Measurements from ENCODE around the gene GCC2. TPM values are rescaled to one million over a fixed set of nuclear protein-coding genes. Genes with fewer than 3 reads are reported as not detected.
"Not testable (repeated sequence)": the region's sequence is repeated elsewhere in the genome, so short reads cannot be mapped to it uniquely, and the experiment has no call there.

The GCC2 gene
- total RNA-seq, 1 experiment from 2014 or later: 18.0 TPM

DNA sequence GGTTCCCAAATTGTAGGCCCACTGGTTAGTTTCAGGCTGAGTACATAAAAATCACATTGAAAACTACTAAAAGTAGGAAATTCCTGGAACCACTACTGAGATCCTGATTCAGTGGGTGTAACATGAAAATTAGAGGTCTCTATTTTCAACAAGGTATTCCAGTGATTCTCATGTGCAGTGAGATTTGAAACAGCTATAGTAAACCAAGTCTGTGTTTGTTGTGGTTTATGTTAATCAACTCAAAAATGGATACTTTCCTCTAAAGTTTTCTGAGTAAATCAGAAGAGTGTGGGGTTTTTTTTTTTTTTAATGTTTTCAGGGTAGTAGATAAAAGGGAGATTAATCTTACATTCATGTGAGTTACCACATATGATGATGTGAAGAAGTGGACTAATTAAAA, 42.8 kb downstream of the GCC2 start:
- in situ Hi-C loops (cut with HindIII; ENCODE audit: low pct_unique_long_range_greater_than_20kb, low sequenced_read_pairs): no loop called here
- DNase-seq (ENCODE audit: low read depth): no peak

DNA sequence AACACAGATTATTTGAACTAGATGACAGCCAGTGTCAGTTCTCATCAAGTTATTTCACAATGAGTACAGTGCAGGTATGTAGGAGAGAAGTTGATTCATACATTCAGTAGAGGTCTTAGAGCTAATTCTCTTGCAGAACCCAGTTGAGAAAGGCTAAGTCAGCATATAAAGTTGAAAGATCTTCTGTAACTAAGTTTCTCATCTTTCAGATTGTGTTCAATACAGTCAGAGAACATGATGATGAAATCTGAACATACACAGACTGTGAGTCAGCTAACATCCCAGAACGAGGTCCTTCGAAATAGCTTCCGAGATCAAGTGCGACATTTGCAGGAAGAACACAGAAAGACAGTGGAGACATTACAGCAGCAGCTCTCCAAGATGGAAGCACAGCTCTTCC, 43.4 kb downstream of the GCC2 start:
- no peak for DNase-seq (ENCODE audit: low read depth)
- in situ Hi-C loops (cut with HindIII; ENCODE audit: low pct_unique_long_range_greater_than_20kb, low sequenced_read_pairs): no loop called here

DNA sequence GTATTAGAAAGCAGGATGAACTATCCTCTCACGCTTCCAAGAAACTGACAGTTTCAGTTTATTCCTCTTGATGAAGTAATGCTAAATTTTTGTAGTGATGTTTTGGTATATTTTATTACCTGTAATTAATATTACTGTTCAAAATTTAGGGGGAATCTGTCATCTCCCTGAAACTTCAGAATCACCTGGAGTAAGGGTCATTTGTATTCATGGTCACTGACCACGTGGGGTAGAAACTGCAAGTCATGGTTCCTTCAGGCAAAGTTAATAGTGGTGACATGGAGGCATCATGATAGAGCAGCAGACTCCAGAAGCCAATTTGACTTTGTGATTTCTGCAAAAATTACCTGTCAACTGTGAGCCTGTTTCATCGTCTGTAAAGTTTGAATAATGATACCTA, 47.2 kb downstream of the GCC2 start:
- in situ Hi-C loops (cut with HindIII; ENCODE audit: low pct_unique_long_range_greater_than_20kb, low sequenced_read_pairs); DNase-seq (ENCODE audit: low read depth): not testable (repeated sequence)

DNA sequence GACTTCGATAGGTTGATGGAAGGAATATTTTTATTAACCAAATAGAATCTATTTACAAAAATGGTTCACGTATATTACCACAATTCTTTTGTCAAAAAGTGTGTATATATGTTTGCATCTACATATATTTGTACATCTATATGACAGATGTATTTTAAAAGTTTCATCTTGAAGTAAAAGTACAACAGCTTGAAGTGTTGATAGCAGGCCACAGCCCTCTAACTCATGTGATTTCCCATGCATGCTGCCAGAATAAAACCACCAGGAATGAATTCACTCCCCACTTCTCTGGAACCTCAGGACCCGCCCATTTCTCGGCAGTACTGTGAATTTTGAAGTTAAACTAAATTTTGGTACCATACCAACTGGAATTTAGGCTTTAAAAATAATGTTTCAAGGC, 58.6 kb downstream of the GCC2 start:
- DNase-seq (ENCODE audit: low read depth); in situ Hi-C loops (cut with HindIII; ENCODE audit: low pct_unique_long_range_greater_than_20kb, low sequenced_read_pairs): not testable (repeated sequence)

DNA sequence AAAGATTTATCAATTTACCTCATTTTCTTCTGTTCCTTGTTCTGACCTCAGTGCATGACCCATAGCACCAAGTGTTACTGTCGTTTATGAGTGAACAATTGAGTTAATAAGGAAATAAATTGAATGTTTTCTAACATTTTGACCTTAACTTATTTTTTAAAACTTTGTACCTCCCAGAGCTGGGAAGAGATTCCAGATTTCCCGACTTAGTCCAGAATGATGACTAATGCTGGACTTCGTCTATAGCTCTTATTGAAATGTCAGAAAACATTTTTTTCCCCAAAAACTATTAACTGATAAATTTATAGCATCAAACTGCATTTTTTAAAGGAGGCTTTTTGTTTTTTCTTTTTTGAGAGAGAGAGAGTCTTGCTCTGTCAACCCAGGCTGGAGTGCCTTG, 63.4 kb downstream of the GCC2 start:
- DNase-seq (ENCODE audit: low read depth); in situ Hi-C loops (cut with HindIII; ENCODE audit: low pct_unique_long_range_greater_than_20kb, low sequenced_read_pairs): not testable (repeated sequence)

DNA sequence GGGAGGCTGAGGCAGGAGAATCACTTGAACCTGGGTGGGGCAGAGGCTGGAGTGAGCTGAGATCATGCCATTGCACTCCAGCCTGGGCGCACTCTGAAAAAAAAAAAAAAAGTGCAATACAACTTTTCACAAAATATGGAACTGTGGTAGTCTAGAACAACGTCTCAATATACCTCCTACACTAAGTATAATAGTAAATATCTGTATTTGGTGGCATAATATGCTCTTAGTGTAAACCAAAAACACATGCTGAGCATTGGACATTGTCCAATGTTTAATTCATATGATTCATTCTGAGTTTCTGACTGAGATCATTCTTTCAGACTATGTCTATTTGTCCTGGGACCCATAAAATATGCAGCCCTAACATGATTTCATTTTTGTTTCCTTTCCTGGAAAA, 65.5 kb downstream of the GCC2 start:
- in situ Hi-C loops (cut with HindIII; ENCODE audit: low pct_unique_long_range_greater_than_20kb, low sequenced_read_pairs); DNase-seq (ENCODE audit: low read depth): not testable (repeated sequence)

DNA sequence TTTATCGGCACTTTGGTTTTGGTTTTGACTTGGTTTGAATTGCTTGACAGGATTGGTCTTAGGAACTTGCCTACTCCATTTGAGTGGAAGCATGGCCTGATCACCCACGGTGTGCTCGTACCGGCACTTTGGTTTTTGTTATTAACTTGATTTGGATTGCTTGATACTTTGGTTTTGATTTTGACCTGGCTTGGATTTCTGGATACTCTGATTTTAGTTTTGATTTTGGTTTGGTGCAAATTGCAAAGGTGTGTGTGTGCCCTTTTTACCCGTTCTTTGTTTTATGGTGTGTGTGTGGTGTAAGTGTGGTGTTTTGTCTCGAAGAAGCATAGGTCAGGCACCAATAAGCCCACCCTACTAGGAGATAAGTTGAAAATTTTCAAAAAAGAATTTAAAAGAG, 75.7 kb downstream of the GCC2 start:
- in situ Hi-C loops (cut with HindIII; ENCODE audit: low pct_unique_long_range_greater_than_20kb, low sequenced_read_pairs); DNase-seq (ENCODE audit: low read depth): not testable (repeated sequence)

DNA sequence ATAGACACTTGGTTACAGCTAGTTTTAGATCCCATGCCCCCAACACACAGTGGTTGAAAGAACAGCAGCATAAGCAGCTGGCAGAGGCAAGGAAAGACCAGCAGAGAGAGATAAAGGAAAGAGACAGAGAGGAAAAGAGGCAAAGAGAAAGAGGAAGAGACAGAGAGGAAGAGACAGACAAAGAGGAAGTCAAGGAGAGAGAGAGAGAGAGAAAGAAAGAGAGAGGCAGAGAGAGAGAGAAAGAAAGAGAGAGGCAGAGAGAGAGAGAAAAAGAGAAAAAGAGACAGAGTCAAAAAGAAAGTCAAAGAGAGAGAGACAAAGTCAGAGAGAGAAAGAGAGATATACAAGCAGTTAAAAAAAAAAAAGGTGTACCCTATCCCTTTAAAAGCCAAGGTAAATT, 76.3 kb downstream of the GCC2 start:
- in situ Hi-C loops (cut with HindIII; ENCODE audit: low pct_unique_long_range_greater_than_20kb, low sequenced_read_pairs): not testable (repeated sequence)

DNA sequence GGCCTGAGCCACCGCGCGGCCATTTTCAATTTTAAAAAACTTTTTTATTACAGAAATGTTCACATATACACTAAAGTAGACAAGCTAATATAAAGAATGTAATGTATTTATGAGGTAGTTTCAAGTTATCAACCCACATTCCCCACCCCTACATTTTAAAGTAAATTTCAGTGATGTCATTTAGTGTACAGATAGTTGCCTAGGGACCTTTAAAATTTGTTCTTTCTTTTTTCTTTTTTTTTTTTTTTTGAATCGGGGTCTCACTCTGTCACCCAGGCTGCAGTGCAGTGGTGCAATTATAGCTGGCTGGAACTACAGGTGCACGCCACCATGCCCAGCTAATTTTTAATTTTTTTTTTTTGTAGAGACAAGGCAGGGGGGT, 82.7 kb downstream of the GCC2 start:
- in situ Hi-C loops (cut with HindIII; ENCODE audit: low pct_unique_long_range_greater_than_20kb, low sequenced_read_pairs): no loop called here

More for the DNA sequence above, 76.3 kb downstream of the GCC2 start:
- not testable (repeated sequence) for DNase-seq (ENCODE audit: low read depth)

DNA sequence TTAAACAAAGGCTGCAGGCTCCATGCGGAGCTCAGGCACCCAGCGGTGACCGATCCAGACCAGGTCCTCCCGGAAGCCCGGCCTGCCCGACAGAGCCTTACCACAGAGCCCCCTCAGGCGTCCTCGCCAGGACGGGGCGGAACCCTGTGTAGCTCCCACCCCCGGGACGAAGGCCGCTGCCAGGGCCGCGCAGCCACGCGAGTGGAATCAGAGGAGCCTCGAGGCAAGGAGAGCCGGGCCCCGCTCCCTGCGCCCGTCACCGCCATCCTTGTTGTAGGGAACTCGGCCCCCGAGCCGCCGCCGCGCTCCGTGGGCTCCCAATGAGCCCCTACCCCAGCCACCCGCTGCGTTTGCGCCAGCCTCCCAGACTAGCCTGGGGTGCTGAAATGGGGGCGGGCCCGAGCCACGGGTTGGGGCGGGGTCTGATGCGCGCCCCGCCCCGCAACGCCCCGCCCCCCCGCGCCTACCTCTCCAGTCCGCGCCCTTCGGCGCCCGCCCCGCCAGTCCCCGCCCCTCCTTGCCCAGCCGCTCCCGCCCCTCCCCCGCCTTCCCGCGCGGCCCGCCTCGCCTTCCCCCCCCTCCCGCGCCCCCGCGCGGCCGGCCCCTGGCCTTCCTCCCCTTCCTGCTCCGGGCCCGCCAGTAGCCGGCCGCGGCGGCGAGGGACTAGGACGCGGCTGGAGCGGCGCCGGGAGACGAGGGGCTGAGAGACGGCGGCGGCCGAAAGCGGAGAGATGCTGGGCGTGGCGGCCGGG, 85.0 kb downstream of the GCC2 start, which contains the start of gene LIMS1:
LIMS1 (plus strand) TSS at position 639 of the 752 bp plus-strand sequence; CDS start at position 732, 93 bp downstream.
- in situ Hi-C loops (cut with HindIII; ENCODE audit: low pct_unique_long_range_greater_than_20kb, low sequenced_read_pairs): no loop called here
- DNase-seq (ENCODE audit: low read depth): peak; percentile 94

More for the DNA sequence above, 82.7 kb downstream of the GCC2 start:
- DNase-seq (ENCODE audit: low read depth): no peak

DNA sequence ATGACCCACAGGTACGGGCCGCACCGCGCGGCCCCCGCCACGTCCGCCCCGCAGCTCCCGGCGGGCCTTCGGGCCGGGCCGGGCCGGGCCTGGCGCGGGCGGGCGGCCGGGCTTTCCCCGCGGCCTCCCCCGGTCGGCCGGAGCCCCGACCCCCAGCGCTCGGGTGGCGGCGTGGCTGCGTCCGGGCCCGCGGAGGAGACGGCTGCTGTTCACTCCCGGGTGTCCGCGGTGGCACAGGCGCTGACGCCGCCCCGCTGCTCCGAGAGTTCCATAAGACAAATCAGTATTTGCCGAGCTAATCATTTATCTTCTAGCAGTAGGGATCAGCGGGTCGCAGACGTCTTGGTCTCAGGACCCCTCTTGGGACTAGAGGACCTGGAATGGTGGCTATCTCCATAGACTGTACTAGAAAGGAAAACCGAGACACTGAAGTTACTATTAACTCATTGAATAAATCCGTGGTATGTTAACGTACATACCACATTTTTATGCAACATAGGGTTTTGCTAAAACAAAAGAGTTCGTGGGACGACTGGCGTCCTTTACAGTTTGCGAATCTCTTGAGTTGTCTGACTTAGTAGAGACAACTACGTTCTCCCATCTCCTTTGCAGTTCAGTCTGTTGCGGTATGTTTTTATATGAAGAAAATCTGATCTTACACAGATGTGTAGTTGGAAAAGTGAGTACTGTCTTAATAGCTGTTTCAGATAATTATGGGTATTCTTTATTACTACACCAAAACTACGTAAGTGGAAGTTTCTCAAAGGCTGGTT, 85.8 kb downstream of the GCC2 start:
- DNase-seq (ENCODE audit: low read depth): peak; percentile 44
- in situ Hi-C loops (cut with HindIII; ENCODE audit: low pct_unique_long_range_greater_than_20kb, low sequenced_read_pairs): no loop called here

DNA sequence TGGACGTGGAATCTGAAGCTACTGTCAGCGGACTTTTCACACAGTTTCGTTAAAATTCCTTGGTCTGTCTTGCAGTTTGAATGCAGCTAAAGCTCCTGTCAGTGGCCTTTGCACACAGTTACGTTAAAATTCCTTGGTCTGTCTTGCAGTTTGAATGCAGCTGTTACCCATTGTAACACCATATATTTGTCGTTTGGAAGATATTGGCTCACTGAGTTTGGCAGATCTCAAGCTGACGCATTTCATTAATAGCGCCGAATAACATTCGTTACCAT, 86.3 kb downstream of the GCC2 start:
- DNase-seq (ENCODE audit: low read depth): peak; percentile 24
- in situ Hi-C loops (cut with HindIII; ENCODE audit: low pct_unique_long_range_greater_than_20kb, low sequenced_read_pairs): no loop called here

DNA sequence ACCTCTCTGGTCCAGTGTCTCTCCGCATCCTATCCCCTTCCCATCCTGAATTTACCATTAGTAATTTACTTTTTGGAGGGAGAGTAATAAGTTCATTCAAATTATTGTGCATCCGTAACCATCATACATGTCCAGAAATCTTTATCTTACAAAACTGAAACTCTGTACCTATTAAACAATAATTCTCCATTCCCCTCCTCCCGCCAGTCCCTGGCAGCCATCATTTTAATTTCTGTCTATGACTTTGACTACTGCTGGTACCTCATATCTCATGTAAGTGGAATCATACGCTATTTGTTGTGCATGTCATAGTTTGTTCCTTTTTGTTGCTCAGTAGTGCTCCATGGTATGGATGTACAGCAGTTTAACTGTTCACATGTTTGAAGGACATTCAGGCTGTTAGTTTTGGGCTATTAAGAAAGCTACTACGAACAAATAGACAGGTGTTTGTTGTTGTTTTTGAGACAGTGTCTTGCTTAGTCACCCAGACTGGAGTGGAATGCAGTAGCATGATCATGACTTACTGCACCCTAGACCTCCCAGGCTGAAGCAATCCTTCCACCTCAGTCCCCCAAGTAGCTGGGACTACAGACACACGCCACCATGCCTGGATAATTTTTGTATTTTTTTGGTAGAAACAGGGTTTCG, 87.3 kb downstream of the GCC2 start:
- DNase-seq (ENCODE audit: low read depth): peak; percentile 54
- in situ Hi-C loops (cut with HindIII; ENCODE audit: low pct_unique_long_range_greater_than_20kb, low sequenced_read_pairs): no loop called here

DNA sequence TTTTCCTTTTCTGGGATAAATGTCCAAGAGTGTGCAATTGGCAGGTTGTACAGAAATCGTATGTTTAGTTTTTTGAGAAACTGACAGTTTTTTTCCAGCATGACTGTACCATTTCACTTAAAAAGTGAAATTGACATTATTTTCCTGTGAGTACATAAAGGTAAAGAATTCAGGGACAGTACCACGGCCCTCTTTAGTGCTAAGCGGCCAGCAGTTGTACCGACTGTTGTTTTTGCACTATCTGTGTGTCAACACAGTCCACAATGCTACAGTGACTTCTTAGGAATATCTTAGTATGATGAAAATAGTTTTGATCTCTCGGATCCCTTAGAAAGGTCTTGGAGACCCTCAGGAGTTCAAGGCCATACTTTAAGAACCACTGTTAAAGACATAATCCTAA, 87.9 kb downstream of the GCC2 start:
- in situ Hi-C loops (cut with HindIII; ENCODE audit: low pct_unique_long_range_greater_than_20kb, low sequenced_read_pairs): no loop called here
- DNase-seq (ENCODE audit: low read depth): no peak

DNA sequence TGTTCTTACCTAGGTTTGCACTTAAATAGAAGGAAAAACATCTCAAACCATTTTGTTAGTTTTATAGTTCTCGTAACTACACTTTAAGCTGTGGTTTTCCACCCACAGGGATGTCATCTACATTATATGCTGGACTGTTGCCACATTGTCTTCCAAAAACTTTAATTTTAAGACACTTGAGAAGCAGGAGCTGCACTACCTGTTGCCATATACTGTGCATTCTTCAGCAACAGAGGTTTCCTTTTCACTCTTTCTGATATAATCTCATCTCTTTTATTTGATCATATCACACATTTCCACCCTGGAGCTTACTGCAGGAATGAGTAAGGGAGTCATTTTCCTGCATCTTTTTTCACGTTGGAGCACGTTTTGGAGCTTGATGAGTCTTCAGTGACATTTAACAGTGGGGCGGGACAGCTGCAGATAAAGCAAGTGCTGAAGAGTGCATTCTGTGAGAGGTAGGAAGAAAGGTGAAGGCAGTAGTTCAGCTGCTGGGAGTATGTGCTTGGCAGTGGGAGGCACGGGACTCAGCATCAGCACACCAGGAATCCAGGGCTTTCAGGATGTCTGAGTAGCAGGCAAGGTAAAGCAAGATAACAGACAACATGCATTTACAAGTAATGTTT, 89.1 kb downstream of the GCC2 start:
- in situ Hi-C loops (cut with HindIII; ENCODE audit: low pct_unique_long_range_greater_than_20kb, low sequenced_read_pairs): no loop called here

DNA sequence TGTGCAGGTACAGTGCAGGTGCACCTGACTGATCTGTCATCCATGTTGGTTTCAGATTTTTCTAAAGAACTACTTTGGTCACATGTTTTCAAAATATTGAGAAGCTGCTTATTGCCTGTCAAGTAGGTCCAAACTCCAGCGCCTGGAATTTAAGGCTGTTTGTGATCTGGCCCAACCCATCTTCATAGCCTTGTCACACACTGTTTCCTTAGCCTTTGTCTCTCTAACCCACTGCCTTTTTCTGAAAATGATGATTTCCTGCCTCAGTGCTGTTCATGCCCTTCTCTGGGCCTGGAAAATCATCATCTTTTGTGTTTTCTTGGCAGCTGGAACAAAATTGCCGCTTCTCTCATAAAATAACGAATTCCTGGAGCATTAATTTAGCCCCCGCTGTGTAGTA, 92.4 kb downstream of the GCC2 start:
- in situ Hi-C loops (cut with HindIII; ENCODE audit: low pct_unique_long_range_greater_than_20kb, low sequenced_read_pairs): no loop called here
- no peak for DNase-seq (ENCODE audit: low read depth)

More for the DNA sequence above, 89.1 kb downstream of the GCC2 start:
- DNase-seq (ENCODE audit: low read depth): no peak

DNA sequence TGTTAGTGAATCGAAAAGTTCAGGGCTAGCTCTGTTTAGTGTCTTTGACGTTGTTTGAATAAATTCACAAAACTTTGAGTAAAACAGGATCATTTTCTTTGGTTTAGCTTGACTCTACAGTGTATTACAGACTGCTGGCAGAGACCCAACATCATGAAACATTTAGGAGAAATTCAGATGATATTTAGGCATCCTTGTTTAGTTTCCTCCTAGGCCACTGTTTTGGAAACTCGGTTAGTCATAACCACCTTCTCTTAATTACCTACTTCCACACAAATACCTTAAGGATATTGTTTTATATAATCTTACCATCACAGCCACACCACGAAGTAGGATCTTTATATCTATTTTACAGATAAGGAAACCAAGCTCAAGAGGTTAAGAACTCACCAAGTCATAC, 93.1 kb downstream of the GCC2 start:
- in situ Hi-C loops (cut with HindIII; ENCODE audit: low pct_unique_long_range_greater_than_20kb, low sequenced_read_pairs): no loop called here
- peak; percentile 50 for DNase-seq (ENCODE audit: low read depth)

DNA sequence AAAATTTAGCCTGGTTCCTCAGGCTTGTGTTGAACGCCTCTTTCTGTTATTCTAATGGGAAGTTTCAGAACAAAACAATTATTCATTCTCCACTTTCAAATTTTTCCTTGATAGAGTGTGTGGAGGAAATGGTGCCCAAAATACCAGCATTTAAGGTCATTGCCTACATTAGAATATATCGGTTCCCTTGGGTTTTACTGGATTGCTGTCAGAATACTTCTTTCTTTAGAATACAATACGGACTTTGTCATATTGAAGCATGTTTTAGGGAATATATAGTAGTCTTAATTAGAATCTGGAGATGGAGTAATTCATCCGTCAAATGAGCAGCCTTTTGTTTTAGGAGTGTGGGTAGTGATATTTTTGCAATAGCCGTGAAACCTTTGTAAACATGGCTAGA, 98.6 kb downstream of the GCC2 start:
- no peak for DNase-seq (ENCODE audit: low read depth)
- in situ Hi-C loops (cut with HindIII; ENCODE audit: low pct_unique_long_range_greater_than_20kb, low sequenced_read_pairs): no loop called here

Data from Caki2 (cell line).